Fibroblast of upper back skin (primary cell): Measurements from ENCODE around the gene SUGP1.
"Not testable (repeated sequence)": the region's sequence is repeated elsewhere in the genome, so short reads cannot be mapped to it uniquely, and the experiment has no call there.

Source experiments
- DNase-seq: peaks from one replicate; pipeline ENCODE4 v3.0.0-alpha.2; 2013

Gene SUGP1, protein sequence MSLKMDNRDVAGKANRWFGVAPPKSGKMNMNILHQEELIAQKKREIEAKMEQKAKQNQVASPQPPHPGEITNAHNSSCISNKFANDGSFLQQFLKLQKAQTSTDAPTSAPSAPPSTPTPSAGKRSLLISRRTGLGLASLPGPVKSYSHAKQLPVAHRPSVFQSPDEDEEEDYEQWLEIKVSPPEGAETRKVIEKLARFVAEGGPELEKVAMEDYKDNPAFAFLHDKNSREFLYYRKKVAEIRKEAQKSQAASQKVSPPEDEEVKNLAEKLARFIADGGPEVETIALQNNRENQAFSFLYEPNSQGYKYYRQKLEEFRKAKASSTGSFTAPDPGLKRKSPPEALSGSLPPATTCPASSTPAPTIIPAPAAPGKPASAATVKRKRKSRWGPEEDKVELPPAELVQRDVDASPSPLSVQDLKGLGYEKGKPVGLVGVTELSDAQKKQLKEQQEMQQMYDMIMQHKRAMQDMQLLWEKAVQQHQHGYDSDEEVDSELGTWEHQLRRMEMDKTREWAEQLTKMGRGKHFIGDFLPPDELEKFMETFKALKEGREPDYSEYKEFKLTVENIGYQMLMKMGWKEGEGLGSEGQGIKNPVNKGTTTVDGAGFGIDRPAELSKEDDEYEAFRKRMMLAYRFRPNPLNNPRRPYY

DNA sequence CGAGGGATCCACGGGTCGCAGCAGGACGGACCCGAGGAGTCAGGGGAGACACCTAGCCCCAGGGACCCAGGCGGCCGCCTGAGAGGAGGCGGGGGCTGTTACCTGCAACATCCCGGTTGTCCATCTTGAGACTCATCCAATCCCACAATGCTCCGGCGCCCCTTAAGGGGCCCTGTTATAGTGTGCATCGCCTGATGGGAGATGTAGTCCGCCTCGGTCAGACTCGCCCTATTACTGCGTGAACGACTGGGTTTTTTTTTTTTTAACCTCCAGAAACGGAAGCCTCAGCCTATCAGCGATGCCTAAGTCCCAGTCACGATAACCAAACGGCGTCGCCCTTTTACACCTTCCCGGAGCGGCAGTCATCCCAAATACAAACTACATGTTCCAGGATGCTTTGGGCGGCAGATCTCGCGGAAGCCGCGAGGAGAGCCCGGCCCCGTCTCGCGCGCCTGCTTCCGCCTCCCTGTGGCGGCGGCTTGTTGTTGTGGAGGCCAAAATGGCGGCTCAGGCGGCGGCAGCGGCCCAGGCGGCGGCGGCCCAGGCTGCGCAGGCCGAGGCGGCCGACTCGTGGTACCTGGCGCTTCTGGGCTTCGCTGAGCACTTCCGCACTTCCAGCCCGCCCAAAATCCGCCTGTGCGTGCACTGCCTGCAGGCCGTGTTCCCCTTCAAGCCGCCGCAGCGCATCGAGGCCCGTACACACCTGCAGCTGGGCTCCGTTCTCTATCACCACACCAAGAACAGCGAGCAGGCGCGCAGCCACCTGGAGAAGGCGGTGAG is at the start of gene SUGP1, which contains the start of gene MAU2:
Gene SUGP1 (minus strand): TSS at position 149 of the 780 bp plus-strand sequence. CDS start 13 bp downstream, at position 136.
Gene MAU2 (plus strand): TSS at position 469 of the 780 bp plus-strand sequence. CDS start 31 bp downstream, at position 500.
- DNase-seq, result peak; percentile 89

DNA sequence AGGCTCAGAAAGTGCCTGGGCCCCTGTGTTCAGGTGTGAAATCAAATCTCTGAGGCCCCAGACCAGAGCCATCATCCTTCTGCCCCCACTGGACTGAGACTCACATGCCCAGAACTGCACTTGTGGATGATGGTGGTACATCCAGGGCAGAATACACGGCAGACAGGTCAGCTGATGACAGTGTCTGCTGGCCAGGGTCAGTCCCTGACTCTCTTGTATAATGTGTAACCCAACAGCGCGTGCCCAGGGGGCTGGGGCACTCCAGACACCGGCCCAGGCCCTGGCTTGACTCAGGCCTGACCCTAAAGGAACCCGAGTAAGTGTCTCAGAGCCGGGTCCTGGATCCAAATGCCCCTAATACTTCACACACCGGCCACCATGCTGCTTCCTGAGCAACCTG is 47.8 kb upstream of the SUGP1 start:
- no peak for DNase-seq

DNA sequence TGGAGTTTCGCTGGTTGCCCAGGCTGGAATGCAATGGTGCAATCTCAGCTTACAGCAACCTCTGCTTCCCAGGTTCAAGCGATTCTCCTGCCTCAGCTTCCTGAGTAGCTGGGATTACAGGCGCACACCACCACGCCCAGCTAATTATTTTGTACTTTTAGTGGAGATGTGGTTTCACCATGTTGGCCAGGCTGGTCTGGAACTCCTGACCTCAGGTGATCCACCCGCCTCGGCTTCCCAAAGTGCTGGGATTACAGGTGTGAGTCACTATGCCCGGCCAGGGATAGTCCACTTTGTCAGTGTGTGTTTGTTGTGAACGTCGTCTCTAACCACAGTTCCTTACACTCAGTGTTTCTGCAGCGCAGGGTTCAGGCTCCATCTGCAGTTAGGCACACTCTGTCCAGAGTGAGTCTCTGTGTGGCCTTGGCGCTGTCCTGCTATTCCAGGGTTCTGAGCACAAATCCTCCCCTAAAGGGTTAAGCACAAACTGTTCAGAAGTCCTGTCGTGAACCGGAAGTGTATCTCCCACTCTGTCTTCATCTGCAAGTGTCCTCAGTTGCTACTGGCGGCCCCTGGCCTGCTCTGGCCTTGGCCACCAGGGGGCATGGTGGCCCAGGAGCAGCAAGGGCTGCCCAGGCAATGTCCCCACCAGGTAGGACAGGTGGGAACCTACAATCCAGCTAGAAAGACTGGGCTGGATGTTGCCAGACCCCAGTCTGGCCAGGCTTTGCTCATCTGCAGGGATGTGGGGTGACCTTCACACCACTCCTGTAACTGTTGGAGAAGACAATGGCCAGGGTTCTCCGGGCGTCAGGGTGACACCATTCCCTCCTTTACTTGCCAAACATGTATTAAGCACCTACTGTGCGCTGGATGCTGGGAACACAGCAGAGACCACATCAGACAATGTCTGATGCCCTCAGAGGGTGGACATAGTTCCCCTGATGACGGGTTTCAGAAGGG is 46.4 kb upstream of the SUGP1 start:
- peak; percentile 59 for DNase-seq

GRCh38 chr19:19362075-19362474 is 41.8 kb upstream of the SUGP1 start:
- no peak for DNase-seq

DNA sequence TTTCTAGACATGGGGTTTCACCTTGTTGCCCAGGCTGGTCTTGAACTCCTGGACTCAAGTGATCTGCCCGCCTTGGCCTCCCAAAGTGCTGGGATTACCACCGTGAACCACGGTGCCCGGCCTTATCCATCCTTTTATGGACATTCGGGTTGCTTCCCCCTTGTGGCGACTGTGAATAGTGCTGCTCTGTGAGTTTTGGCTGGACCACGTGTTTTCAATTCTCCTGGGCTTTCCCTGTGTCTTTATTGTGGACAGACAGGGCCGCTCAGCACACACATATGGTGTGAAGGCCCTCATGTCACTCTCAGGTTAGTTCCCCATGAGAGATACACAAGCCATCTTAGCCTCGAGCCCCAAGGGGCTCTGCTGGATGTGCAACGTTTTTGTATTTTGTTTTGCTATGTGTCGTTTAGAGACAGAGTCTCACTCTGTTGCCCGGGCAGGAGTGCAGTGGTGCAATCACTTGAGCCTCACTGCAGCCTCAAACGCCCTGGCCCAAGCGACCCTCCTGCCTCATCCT is 40.8 kb upstream of the SUGP1 start:
- peak; percentile 84 for DNase-seq

DNA sequence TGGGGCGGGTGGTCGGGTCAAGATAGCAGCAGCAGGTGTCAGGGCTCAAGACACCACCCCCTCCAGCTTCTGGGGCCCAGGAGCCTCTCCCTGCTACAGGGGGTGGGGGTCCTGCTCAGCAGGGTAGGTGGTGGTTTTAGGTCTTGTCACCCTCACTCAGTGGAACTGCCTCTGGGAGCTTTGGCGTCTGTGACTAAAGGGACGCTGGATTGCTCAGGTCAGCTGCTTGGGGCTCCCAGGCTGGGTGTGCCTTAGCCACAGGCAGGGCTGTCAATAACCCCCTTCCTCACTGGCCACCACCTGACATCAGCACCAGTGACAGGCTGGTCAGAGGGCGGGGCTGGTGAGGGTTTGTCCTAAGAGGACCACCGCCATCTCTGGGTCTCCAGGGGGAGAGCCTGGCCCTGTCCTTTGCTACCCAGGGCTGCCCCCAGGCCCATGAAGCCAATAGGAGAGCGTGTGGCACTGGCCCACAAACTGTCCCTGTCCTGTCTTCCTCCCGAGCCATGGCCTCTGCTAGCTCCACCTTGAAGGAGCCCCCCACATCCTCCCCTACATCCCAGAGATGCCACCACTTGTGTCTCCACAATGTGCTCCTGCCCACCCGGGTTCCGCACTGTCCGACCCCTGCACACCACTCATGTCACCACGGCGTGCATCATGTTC is 36.7 kb upstream of the SUGP1 start:
- DNase-seq, result no peak

- DNase-seq, result no peak
Measured at GRCh38 chr19:19356500-19356899, 36.2 kb upstream of the SUGP1 start.

DNA sequence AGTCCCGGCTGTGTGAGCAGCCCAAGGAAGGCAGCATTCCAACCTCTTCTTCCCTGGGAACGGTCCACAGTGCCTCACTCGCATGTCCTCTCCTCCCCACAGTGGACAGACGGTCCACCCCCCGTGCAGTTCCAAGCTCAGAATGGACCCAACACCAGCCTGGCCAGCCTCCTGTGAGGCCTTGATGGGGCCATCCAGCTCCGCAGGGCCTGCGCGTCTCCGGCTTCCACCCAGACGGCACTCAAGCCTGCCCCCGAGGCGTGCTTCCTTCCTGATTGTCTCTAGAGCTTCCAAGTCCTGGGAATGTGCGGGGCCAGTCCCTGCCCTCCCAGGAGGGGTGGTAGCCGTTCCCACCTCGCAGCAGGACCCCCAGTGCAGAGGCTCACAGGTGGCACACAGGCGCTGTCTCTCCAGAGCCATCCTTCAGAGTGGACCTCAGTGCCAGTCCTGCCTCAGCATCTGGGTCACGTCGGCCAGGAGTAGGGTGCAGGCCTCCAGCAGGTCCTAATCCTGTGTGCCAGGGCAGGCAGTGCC is 35.4 kb upstream of the SUGP1 start:
- DNase-seq, result no peak

- DNase-seq, result no peak
Measured at GRCh38 chr19:19354932-19355331, 34.6 kb upstream of the SUGP1 start.

- DNase-seq, result no peak
Measured at GRCh38 chr19:19354007-19354406, 33.7 kb upstream of the SUGP1 start.

DNA sequence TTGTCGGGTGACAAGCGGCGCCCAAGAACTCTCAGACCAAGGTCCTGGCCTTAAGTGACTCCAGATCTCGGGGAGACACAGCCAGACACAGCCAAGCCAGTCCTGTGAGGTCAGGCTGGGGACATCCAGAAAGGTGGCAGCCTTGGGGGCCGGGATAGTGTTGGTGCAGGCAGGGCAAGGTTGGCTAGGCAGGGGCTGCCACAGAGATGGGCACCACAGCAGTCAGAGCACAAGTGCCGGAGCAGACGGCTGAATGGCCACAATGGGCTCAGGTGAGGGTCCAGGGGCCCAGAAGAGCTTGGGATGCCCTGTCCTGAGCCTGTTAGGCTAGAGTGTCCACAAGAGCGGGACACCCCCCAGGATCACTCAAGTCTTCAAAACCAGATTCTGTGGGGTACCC is 32.5 kb upstream of the SUGP1 start:
- DNase-seq, result no peak

DNA sequence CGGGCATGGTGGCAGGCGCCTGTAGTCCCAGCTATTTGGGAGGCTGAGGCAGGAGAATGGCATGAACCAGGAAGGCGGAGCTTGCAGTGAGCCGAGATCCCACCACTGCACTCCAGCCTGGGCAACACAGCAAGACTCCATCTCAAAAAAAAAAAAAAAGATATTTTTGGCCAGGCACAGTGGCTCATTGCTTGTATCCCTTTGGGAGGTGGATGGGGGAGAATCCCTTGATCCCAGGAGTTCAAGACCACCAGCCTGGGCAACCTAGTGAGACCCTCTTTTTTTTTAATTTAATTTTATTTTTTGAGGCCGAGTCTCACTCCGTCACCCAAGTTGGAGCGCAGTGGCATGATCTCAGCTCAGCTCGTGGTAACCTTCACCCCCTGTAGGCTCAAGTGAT is 30.4 kb upstream of the SUGP1 start:
- DNase-seq, result not testable (repeated sequence)

DNA sequence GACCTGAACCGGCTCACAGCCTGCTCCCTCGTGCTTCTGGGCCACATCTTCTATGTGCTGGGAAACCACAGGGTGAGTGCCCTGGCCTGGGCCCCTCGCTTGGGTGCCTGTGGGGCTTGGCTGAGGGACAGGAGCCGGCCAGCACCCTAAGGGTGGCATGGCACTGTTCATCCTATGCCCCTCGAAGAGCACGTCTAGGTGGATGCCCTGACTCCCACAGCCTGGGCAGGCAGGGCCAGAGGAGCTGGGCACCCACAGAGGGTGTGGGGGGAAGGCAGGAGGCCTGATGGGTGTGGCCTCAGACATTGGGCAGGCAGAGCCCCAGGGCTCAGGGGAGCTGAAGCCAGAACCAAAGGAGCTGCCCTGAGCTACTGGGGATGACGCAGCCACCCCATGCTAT is 29.1 kb upstream of the SUGP1 start:
- no peak for DNase-seq

- DNase-seq, result no peak
Measured at GRCh38 chr19:19348266-19348665, 28.0 kb upstream of the SUGP1 start.

DNA sequence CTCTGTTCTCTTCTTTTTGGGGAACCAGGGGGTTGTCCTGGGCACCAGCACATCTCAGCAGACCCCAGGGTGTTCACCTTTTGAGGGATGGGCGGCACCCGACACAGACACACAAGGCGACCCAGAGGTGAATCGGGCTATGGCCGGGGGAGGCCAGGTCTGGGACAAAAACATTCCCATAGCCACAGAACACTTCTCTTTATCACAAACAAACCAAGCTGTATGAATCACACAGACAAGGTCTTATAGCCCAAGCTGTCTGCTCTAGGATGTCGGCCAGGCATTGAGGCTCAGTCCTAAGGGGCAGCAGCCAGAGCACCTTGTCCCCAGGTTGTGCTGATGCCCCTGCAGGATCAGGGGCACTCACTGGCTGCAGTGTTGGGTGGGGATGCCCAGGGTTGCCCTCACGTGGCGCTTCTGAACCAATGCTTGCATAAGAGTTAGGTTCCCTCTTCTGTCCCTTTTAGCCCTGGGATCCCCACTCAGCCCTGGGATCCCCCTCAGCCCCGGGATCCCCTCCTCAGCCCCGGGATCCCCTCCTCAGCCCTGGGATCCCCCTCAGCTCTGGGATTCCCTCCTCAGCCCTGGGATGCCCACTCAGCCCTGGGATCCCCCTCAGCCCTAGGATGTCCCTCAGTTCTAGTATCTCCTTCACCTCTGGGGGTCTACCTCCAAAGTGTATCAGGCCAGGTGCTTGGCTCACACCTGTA is 27.2 kb upstream of the SUGP1 start:
- DNase-seq, result no peak

DNA sequence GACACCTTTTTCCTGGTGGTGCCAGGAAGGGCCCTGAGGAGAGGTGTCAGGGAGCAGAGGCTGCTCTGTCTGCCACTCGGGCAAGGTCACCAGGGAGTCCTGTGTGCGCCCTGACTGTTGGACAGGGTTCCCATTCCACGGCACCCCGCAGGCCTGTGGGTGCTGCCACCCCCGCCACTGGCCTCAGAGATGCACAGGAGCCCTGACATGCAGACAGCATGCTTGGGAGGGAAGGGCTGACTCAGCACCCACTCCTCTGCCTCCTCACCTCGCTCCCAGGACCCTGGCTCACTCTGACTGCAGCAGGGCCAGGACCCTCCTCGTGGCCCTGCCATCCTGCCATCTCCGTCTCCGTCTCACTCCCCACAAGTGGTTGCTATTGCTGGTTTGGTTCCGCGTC is 25.7 kb upstream of the SUGP1 start:
- no peak for DNase-seq

DNA sequence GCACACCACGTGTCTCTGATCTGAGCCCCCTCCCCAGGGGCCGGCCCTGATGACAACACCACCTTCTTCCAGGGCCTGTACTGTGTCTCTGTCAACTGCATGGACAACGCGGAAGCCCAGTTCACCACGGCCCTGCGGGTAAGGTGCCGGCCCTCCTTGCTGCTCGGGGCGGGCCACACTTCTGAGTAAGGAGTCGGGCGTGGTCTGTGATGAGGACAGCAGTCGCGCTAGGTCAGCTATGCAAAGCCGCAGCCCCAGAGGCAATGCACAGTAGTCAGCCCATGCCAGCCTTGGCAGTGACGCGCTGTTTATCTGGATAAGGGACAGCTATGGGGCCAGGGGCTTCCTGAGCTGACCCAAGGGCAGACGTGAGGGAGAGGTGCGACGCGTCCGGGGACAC is 24.9 kb upstream of the SUGP1 start:
- no peak for DNase-seq

DNA sequence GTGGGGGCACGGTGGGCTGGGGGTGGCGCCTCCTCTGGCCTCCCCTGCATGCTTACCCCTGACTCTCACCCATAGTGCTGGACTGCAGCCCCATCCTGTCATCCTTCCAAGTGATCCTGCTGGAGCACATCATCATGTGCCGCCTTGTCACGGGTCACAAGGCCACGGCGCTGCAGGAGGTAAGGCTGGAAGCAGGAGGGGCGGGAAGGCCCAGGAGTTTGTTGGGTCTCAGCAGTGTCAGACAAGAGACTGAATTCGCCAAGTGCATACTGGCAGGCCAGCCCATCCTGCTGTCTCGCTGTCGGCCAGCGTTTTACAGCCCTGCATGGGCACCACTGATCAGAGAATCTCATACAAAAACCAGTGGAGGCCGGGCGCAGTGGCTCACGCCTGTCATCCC is 23.5 kb upstream of the SUGP1 start:
- no peak for DNase-seq

DNA sequence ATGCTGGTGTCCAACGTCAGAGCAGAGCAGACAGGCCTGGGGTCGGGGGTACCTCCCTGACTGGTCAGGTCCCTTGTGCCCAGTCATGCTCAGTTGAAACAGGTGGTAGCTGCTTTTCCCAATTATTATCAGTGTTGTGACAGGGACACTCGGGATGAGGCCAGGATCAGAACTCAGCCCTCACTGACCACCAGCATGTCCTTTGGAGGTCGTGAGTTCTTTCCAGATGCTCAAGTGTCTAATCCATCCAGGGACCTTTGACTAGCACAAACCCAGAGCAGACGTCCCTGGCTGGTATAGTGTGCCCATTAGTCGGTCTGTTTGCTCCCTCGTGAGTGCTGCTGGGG is 22.7 kb upstream of the SUGP1 start:
- DNase-seq, result no peak
